ENCODE measurements around the gene TUSC2. TPM values are rescaled to one million over a fixed set of nuclear protein-coding genes. Genes with fewer than 3 reads are reported as not detected.

The TUSC2 gene
- total and polyA plus RNA-seq, 2 of the 13 experiments (the other 11 are each of a cell fraction or from before 2014, with no cell fraction given) = 36.7 to 39.1 TPM

DNA sequence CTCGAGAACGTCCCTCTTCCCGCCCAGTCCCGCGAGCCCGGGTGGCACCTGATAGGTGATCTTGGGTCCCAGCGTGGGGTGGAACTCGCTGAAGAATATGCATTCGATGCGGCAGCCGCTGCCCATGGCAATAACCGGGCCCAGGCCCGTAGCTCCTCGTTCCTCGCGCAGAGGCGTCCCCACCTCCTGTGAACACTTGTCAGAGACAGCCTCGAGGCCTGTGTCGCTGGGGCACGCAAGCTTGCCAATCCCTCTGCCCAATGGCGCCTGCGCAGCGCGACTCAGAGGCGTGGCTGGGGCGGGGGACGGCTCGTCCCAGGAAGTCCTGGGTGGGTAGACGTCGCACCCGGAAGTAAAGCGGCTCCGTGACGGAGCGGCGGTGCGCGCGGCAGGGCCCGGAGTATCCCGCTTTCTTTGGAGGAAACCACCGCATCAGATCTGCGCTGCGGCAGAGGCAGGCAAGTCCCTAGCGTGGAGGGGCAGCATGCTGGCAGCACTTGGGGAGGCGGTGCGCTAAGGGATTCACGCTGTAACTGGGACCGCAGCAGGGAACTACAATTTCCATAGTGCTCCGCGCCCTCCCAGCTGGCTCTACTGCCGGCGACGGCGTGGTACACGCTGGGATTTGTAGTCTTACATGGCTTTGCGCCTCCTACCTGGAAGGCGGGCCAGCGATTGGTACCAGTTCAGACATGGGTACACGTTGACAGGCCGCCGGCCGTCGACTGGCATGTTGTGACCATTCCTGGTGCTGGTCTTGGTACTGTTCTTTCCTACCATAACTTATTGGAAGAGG, 22.7 kb upstream of the TUSC2 start, which contains the start of the genes CYB561D2 and NPRL2 (continued):
- TF ChIP-seq, protein P1, sequence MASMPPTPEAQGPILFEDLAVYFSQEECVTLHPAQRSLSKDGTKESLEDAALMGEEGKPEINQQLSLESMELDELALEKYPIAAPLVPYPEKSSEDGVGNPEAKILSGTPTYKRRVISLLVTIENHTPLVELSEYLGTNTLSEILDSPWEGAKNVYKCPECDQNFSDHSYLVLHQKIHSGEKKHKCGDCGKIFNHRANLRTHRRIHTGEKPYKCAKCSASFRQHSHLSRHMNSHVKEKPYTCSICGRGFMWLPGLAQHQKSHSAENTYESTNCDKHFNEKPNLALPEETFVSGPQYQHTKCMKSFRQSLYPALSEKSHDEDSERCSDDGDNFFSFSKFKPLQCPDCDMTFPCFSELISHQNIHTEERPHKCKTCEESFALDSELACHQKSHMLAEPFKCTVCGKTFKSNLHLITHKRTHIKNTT (CRISPR knock-in tag; IDR thresholded peaks at IDR 0.05) = no peak
- TF ChIP-seq KLF11 (CRISPR knock-in tag; IDR thresholded peaks at IDR 0.05) (peak; percentile 95), ZNF367 (CRISPR knock-in tag; IDR thresholded peaks at IDR 0.05; ENCODE audit: borderline replicate concordance) (no peak), ZNF17 (CRISPR knock-in tag; IDR thresholded peaks at IDR 0.05) (no peak), CREB1 (IDR thresholded peaks at IDR 0.05) (peak; percentile 79), CREB1 (CRISPR knock-in tag; IDR thresholded peaks at IDR 0.05) (peak; percentile 93), ASH2L (IDR thresholded peaks at IDR 0.05; ENCODE audit: insufficient read length, low read depth, low read length) (peak; percentile 88), ZNF879 (CRISPR knock-in tag; IDR thresholded peaks at IDR 0.05) (peak; percentile 90; the same call in 1 of the 2 replicates), HOXA5 (CRISPR knock-in tag; IDR thresholded peaks at IDR 0.05) (peak; percentile 41; the same call in 1 of the 2 replicates), KDM1A (CRISPR knock-in tag; IDR thresholded peaks at IDR 0.05) (peak; percentile 41; the same call in 1 of the 2 replicates), CREM (IDR thresholded peaks at IDR 0.05) (peak; percentile 100), CREM (CRISPR knock-in tag; IDR thresholded peaks at IDR 0.05) (no peak), ZFP37 (CRISPR knock-in tag; IDR thresholded peaks at IDR 0.05; ENCODE audit: borderline replicate concordance) (peak; percentile 96; the same call in 1 of the 2 replicates), KLF13 (CRISPR knock-in tag; IDR thresholded peaks at IDR 0.05) (peak; percentile 96), ZBTB7B (CRISPR knock-in tag; IDR thresholded peaks at IDR 0.05) (no peak), ZNF598 (CRISPR knock-in tag; IDR thresholded peaks at IDR 0.05; ENCODE audit: borderline replicate concordance) (peak; percentile 55; the same call in 1 of the 2 replicates), ATF7 (IDR thresholded peaks at IDR 0.05) (no peak), ATF7 (CRISPR knock-in tag; IDR thresholded peaks at IDR 0.05) (no peak; the same call in 1 of the 2 replicates), NFE2 (CRISPR knock-in tag; IDR thresholded peaks at IDR 0.05) (no peak), REL (CRISPR knock-in tag; conservative IDR thresholded peaks at IDR 0.05) (peak; percentile 92), ATM (IDR thresholded peaks at IDR 0.05; ENCODE audit: borderline replicate concordance) (no peak), SIN3A (IDR thresholded peaks at IDR 0.05; ENCODE audit: borderline replicate concordance, low read depth, low read length) (peak; percentile 60; the same call in 1 of the 2 replicates), NR2F2 (IDR thresholded peaks at IDR 0.05; ENCODE audit: borderline replicate concordance, low read depth) (no peak; the same call in 1 of the 2 replicates)
- TF ChIP-seq, protein P2, sequence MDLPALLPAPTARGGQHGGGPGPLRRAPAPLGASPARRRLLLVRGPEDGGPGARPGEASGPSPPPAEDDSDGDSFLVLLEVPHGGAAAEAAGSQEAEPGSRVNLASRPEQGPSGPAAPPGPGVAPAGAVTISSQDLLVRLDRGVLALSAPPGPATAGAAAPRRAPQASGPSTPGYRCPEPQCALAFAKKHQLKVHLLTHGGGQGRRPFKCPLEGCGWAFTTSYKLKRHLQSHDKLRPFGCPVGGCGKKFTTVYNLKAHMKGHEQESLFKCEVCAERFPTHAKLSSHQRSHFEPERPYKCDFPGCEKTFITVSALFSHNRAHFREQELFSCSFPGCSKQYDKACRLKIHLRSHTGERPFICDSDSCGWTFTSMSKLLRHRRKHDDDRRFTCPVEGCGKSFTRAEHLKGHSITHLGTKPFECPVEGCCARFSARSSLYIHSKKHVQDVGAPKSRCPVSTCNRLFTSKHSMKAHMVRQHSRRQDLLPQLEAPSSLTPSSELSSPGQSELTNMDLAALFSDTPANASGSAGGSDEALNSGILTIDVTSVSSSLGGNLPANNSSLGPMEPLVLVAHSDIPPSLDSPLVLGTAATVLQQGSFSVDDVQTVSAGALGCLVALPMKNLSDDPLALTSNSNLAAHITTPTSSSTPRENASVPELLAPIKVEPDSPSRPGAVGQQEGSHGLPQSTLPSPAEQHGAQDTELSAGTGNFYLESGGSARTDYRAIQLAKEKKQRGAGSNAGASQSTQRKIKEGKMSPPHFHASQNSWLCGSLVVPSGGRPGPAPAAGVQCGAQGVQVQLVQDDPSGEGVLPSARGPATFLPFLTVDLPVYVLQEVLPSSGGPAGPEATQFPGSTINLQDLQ (CRISPR knock-in tag; IDR thresholded peaks at IDR 0.05) = no peak; the same call in 1 of the 2 replicates
- TF ChIP-seq, protein P3, sequence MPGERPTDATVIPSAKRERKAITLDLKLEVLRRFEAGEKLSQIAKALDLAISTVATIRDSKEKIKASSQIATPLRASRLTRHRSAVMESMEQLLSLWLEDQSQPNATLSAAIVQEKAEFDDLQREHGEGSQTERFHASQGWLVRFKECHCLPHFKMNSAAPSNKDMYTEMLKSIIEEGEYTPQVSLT (CRISPR knock-in tag; IDR thresholded peaks at IDR 0.05; ENCODE audit: borderline replicate concordance, low read depth) = no peak
- TF ChIP-seq, protein P4, sequence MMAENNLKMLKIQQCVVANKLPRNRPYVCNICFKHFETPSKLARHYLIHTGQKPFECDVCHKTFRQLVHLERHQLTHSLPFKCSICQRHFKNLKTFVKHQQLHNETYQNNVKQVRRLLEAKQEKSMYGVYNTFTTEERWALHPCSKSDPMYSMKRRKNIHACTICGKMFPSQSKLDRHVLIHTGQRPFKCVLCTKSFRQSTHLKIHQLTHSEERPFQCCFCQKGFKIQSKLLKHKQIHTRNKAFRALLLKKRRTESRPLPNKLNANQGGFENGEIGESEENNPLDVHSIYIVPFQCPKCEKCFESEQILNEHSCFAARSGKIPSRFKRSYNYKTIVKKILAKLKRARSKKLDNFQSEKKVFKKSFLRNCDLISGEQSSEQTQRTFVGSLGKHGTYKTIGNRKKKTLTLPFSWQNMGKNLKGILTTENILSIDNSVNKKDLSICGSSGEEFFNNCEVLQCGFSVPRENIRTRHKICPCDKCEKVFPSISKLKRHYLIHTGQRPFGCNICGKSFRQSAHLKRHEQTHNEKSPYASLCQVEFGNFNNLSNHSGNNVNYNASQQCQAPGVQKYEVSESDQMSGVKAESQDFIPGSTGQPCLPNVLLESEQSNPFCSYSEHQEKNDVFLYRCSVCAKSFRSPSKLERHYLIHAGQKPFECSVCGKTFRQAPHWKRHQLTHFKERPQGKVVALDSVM (CRISPR knock-in tag; IDR thresholded peaks at IDR 0.05) = 0 out of 2 replicates have a peak, but pooled peaks have one; percentile 33

Measured in HepG2 (cell line).